Neural progenitor cell (in vitro differentiated cells): ENCODE results near the gene PIP4K2A. TPM values are rescaled to one million over a fixed set of nuclear protein-coding genes. Genes with fewer than 3 reads are reported as not detected.

Experiments
- DNase-seq: peaks from one replicate; pipeline ENCODE4 v3.0.0-alpha.2; 2016; ENCODE audit warnings: low spot score
- H2AFZ ChIP-seq: fragments of 200-600 bp; sonication (generic); replicated peaks from 2 replicates; pipeline ENCODE4 v1.6.1; 2016; ENCODE audit warnings: antibody characterized with exemption
- H3F3A ChIP-seq: fragments of 200-600 bp; sonication (generic); 2 replicates; pipeline ENCODE4 v1.6.1; 2016; ENCODE audit warnings: antibody characterized with exemption, low read depth
- H3K27ac ChIP-seq: fragments of 200-600 bp; sonication (generic); 2 replicates; pipeline ENCODE4 v1.5.1; 2016; ENCODE audit warnings: mild to moderate bottlenecking
- H3K27me3 ChIP-seq: fragments of 200-600 bp; sonication (generic); 2 replicates; pipeline ENCODE4 v1.6.1; 2016; ENCODE audit warnings: mild to moderate bottlenecking, moderate library complexity
- H3K36me3 ChIP-seq: fragments of 200-600 bp; sonication (generic); 2 replicates; pipeline ENCODE4 v1.5.1; 2016
- H3K4me1 ChIP-seq: fragments of 200-600 bp; sonication (generic); 2 replicates; pipeline ENCODE4 v1.6.1; 2016; ENCODE audit warnings: mixed run types
- H3K4me2 ChIP-seq: fragments of 200-600 bp; sonication (generic); 2 replicates; pipeline ENCODE4 v1.6.1; 2016
- H3K4me3 ChIP-seq: fragments of 200-600 bp; sonication (generic); 2 replicates; pipeline ENCODE4 v1.5.1; 2016
- H3K79me2 ChIP-seq: fragments of 200-600 bp; sonication (generic); 2 replicates; pipeline ENCODE4 v1.6.1; 2016; ENCODE audit warnings: low read depth
- H3K9ac ChIP-seq: fragments of 200-600 bp; sonication (generic); 2 replicates; pipeline ENCODE4 v1.6.1; 2016
- H3K9me3 ChIP-seq: fragments of 200-600 bp; sonication (generic); 2 replicates; pipeline ENCODE4 v1.5.1; 2016; ENCODE audit warnings: low read depth
- H4K20me1 ChIP-seq: fragments of 200-600 bp; sonication (generic); 2 replicates; pipeline ENCODE4 v1.6.1; 2016; ENCODE audit warnings: low read depth
- H3K27ac Mint-ChIP-seq: 3 replicates; pipeline ENCODE4 v1.8.0; 2021; ENCODE audit warnings: mixed read lengths
- H3K27me3 Mint-ChIP-seq: 2 replicates; pipeline ENCODE4 v1.8.0; 2022; ENCODE audit warnings: low read depth, mild to moderate bottlenecking, inconsistent platforms, moderate library complexity, mixed read lengths; ENCODE audit not compliant: insufficient read depth
- H3K36me3 Mint-ChIP-seq: 3 replicates; pipeline ENCODE4 v1.8.0; 2021; ENCODE audit warnings: mixed read lengths
- H3K4me1 Mint-ChIP-seq: 3 replicates; pipeline ENCODE4 v1.8.0; 2021; ENCODE audit warnings: mixed read lengths
- H3K4me3 Mint-ChIP-seq: 3 replicates; pipeline ENCODE4 v1.8.0; 2021; ENCODE audit warnings: mild to moderate bottlenecking, moderate library complexity, mixed read lengths
- H3K9me3 Mint-ChIP-seq: 3 replicates; pipeline ENCODE4 v1.8.0; 2020; ENCODE audit warnings: mixed read lengths
- CTCF ChIP-seq: fragments of 200-600 bp; sonication (generic); IDR thresholded peaks from 2 replicates; pipeline ENCODE4 v1.5.1; 2017; ENCODE audit warnings: antibody characterized with exemption, mild to moderate bottlenecking
- EZH2 ChIP-seq: fragments of 200-600 bp; sonication (generic); IDR thresholded peaks from 2 replicates; pipeline ENCODE4 v1.6.1; 2017; ENCODE audit warnings: antibody characterized with exemption, mild to moderate bottlenecking, moderate library complexity
- EZH2phosphoT487 ChIP-seq: fragments of 200-600 bp; sonication (generic); IDR thresholded peaks from 2 replicates; pipeline ENCODE4 v1.6.1; 2017; ENCODE audit warnings: antibody characterized with exemption
- total RNA-seq: library from RNA; depleted of rRNA; stranded (reverse); fragments of >200 nt; gene quantifications from 2 replicates; pipeline ENCODE4 v1.2.3, GENCODE V29; 2015; ENCODE audit warnings: low replicate concordance

Gene PIP4K2A
- total RNA-seq, 1 donor from 2014 or later = 37.6 TPM

DNA sequence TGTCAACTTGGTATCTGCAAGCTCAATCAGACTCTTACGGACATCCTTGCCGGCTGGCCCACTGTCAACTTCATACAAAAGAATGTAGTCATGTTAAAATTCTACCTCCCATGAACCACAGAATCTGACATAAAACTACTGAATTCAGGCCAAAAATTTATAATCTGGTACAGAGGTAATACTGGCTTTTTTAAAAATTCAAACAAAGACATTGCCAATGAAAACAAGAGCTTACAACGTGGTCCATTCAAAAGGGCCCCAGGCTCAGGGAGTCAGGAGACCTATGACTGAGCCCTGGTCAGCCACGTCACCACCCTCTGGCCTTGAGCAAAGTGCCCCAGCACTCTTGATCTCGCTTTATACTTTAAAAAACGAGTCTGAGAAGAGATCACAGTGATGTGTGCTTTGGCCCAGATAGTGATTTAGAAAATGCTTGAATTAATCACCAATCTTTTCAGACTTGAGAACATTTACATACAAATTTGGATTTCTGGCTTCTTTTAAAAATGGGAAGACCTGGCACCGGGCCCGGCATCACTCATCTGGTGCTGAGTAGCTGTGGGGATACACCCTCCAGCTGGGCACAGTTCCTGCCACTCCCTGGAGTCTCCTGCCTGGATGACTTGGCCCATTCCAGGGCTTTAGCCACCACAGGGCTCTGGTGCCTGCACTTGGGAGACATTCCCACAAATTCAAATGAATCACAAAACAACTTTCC is 94.1 kb downstream of the PIP4K2A start:
- Histone ChIP-seq H3K9me3 (no peaks in the 10 kb centered on the region), H3K27me3 (no peaks in the 10 kb centered on the region), H2AFZ (no peak overlapping the region), H3K36me3 (no peaks in the 10 kb centered on the region), H3K27ac (no peak overlapping the region), H3K79me2 (peaks cover 56% of the 10 kb centered on the region), H4K20me1 (peaks cover 5% of the 10 kb centered on the region), H3K9ac (no peak overlapping the region), H3F3A (peaks cover 8% of the 10 kb centered on the region), H3K4me3 (no peak overlapping the region), H3K4me1 (peaks cover 37% of the 10 kb centered on the region), H3K4me2 (no peak overlapping the region)
- H3K27ac Mint-ChIP-seq = no peak overlapping the region
- peaks cover 6% of the 10 kb centered on the region for H3K9me3 Mint-ChIP-seq
- no peak overlapping the region for H3K4me3 Mint-ChIP-seq
- no peak for TF ChIP-seq EZH2
- TF ChIP-seq EZH2phosphoT487 = no peak
- no peak for TF ChIP-seq CTCF
- H3K27me3 Mint-ChIP-seq = no peaks in the 10 kb centered on the region
- H3K4me1 Mint-ChIP-seq = peaks cover 67% of the 10 kb centered on the region
- H3K36me3 Mint-ChIP-seq = peaks cover 6% of the 10 kb centered on the region
- no peak for DNase-seq

GRCh38 chr10:22619101-22619500 is 95.3 kb downstream of the PIP4K2A start:
- peaks cover 35% of the 10 kb centered on the region for H3K4me1 ChIP-seq
- H3K4me3 ChIP-seq = no peak overlapping the region
- H3K36me3 ChIP-seq = no peaks in the 10 kb centered on the region
- Mint-ChIP-seq H3K36me3 (peaks cover 6% of the 10 kb centered on the region), H3K27ac (no peak overlapping the region), H3K4me1 (peaks cover 55% of the 10 kb centered on the region), H3K4me3 (no peak overlapping the region), H3K27me3 (no peaks in the 10 kb centered on the region), H3K9me3 (peaks cover 6% of the 10 kb centered on the region)
- H3K9ac ChIP-seq = no peak overlapping the region
- H3F3A ChIP-seq = peaks cover 8% of the 10 kb centered on the region
- H3K79me2 ChIP-seq = peaks cover 53% of the 10 kb centered on the region
- no peak overlapping the region for H2AFZ ChIP-seq
- no peak for TF ChIP-seq CTCF
- H3K27me3 ChIP-seq = no peaks in the 10 kb centered on the region
- no peak overlapping the region for H3K4me2 ChIP-seq
- peaks cover 5% of the 10 kb centered on the region for H4K20me1 ChIP-seq
- no peak overlapping the region for H3K27ac ChIP-seq
- DNase-seq = no peak
- no peaks in the 10 kb centered on the region for H3K9me3 ChIP-seq

GRCh38 chr10:22618078-22618785 is 96.1 kb downstream of the PIP4K2A start:
- H3K79me2 ChIP-seq = peaks cover 45% of the 10 kb centered on the region
- Mint-ChIP-seq H3K27ac (peak overlapping the region; percentile 15), H3K36me3 (peaks cover 6% of the 10 kb centered on the region), H3K4me1 (peaks cover 53% of the 10 kb centered on the region), H3K4me3 (no peak overlapping the region), H3K27me3 (no peaks in the 10 kb centered on the region), H3K9me3 (peaks cover 8% of the 10 kb centered on the region)
- DNase-seq = no peak
- H3K36me3 ChIP-seq = no peaks in the 10 kb centered on the region
- TF ChIP-seq EZH2phosphoT487 (no peak), EZH2 (no peak), CTCF (no peak)
- no peak overlapping the region for H3K27ac ChIP-seq
- H4K20me1 ChIP-seq = peaks cover 5% of the 10 kb centered on the region
- peaks cover 13% of the 10 kb centered on the region for H3F3A ChIP-seq
- H3K4me1 ChIP-seq = peaks cover 42% of the 10 kb centered on the region
- no peak overlapping the region for H3K4me3 ChIP-seq
- peak overlapping the region; percentile 24 for H3K4me2 ChIP-seq
- no peak overlapping the region for H3K9ac ChIP-seq
- H3K27me3 ChIP-seq = no peaks in the 10 kb centered on the region
- H3K9me3 ChIP-seq = no peaks in the 10 kb centered on the region
- H2AFZ ChIP-seq = no peak overlapping the region
